GM13976 (cell line): ENCODE results near the gene RGL2.
"Not testable (repeated sequence)": the region's sequence is repeated elsewhere in the genome, so short reads cannot be mapped to it uniquely, and the experiment has no call there.

Experiments
- DNase-seq: peaks from one replicate; pipeline ENCODE4 v3.0.0; 2012; ENCODE audit warnings: low spot score
- CTCF ChIP-seq: IDR thresholded peaks from 2 replicates; pipeline ENCODE4 v1.5.1; 2012; ENCODE audit warnings: borderline replicate concordance, mild to moderate bottlenecking; ENCODE audit not compliant: insufficient read depth; ENCODE audit errors: extremely low read depth, missing control alignments, control extremely low read depth
- in situ Hi-C: fragments of 300-500 bp; cut with MboI; formaldehyde crosslinking; loops from one replicate; pipeline ENCODE4 v1.12.0; 2022; ENCODE audit warnings: low sequenced_read_pairs, mixed read lengths, inconsistent platforms; ENCODE audit not compliant: unreplicated experiment

RGL2 gene

GRCh38 chr6:33286946-33287914 is 11.5 kb downstream of the RGL2 start:
- DNase-seq, result no peak
- TF ChIP-seq CTCF, result no peak
- in situ Hi-C loops, result no loop called here

DNA sequence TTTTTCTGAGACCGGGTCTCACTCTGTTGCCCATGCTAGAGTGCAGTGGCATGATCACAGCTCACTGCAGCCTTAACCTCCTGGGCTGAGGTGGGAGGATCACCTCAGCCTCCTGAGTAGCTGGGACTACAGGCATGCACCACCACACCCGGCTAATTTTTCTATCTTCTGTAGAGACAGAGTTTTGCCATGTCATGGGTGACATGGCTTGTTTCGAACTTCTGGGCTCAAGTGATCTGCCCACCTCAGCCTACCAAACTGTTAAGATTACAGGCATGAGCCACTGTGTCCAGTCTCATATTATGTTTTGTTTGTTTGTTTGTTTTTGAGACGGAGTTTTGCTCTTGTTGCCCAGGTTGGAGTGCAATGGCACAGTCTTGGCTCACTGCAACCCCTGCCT is 13.5 kb downstream of the RGL2 start:
- in situ Hi-C loops, DNase-seq: not testable (repeated sequence)

DNA sequence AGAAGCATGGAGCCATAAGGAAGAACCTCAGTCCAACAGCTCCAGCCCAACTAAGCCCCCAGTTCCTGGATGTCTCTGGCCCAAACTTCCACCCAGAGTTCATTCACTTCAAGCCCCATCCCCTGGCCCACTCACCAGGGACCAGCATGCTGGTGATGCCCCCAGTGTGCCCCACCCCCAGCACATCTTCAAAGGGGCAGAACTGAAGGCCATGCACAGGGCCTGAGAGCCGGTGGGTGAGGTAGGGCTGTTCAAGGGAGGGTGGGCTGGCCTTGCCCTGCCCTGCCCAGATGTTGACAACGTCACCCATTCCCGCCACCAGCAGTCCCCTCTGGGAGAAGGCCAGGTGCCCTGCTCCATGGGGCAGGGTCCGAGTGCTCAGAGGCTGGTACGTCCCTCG is 18.2 kb downstream of the RGL2 start:
- no peak for DNase-seq
- TF ChIP-seq CTCF, result no peak
- in situ Hi-C loops, result no loop called here

DNA sequence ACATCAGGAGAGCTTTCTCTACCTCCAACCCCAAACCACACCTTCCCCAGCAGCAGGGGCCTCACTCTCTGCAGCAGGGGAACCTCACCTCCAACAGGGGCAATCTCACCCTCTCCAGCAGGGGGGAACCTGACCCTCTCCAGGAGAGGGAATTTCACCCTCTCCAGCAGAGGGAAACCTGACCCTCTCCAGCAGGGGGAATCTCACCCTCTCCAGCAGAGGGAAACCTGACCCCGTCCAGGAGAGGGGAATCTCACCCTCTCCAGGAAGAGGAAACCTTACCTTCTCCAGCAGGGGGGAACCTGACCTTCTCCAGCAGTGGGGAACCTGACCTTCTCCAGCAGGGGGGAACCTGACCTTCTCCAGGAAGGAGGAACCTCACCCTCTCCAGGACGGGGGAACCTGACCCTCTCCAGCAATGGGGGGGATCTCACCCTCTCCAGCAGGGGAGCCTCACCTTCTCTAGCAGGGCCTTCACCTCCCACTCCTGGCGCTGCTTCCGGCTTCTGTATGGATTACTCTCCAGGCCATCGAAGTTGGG is 18.7 kb downstream of the RGL2 start:
- TF ChIP-seq CTCF, result peak; percentile 6
- no peak for DNase-seq
- in situ Hi-C loops, result no loop called here

DNA sequence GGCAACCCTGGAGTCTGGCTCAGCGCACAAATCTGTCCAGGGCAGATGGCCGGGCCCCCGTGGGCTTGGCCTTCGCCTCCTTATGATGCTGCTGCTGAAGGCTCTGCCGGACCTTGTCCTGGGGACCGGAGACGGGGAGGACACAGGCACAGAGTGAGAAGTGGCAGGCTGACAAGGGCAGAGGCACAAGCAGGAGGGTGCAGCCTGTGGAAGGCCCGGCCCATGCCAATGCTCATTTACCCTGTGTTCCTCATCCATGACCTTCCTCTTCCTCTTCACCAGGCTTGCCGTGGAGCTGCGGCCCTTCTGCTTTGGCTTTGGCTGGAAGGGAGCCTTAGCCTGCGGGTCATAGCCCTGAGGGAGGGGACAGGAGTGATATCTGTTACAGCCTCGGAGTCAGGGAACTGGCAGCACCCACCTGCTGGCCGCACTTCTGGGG is 19.5 kb downstream of the RGL2 start:
- no peak for DNase-seq
- no peak for TF ChIP-seq CTCF
- in situ Hi-C loops, result no loop called here

DNA sequence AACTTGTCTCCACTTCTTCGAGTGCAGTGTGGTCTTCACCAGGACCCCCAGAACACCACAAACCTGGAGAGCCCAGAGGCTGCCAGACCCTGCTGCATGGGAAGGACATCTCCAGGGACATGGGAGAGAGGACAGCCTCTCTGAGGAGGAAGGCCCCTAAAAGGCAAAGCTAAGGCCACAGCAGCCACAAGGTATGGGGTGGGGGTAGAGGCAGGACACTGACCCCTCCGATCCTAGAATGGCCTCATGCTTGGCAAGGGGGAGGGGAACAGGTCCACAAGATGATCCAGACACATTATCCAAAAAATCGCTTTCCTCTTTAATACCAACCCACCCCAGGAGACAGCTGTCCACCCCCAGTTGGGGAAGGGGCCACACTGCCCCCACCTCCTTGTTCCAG is 19.9 kb downstream of the RGL2 start:
- in situ Hi-C loops, result no loop called here
- no peak for DNase-seq
- no peak for TF ChIP-seq CTCF

GRCh38 chr6:33278392-33278741 is 20.4 kb downstream of the RGL2 start:
- in situ Hi-C loops, result no loop called here
- no peak for TF ChIP-seq CTCF
- DNase-seq, result no peak
